HCT116 (cell line): Measurements from ENCODE around the gene CPM. TPM values are rescaled to one million over a fixed set of nuclear protein-coding genes. Genes with fewer than 3 reads are reported as not detected.

Source experiments
- ATAC-seq: fragments of 200-7000 bp; cut with Tn5 transposase; 2 replicates; pipeline ENCODE4 v1.9.1; 2020; ENCODE audit warnings: mild to moderate bottlenecking, moderate library complexity
- BruUV-seq: library from RNA; stranded (reverse); fragments of 400-500 nt; replicated peaks from 2 replicates; lab custom pipeline; 2021; lab: Mats Ljungman, UMichigan
- CTCF ChIA-PET: fragments of 300-600 bp; sonication (Branson Sonifier 250); formaldehyde crosslinking; loops from one replicate; lab custom pipeline; 2021; ENCODE audit warnings: antibody characterized with exemption; lab: Charles Lee
- POLR2A ChIA-PET: fragments of 300-600, 350-600 bp; sonication (Branson Sonifier 250); formaldehyde crosslinking; loops from one replicate; lab custom pipeline; 2021; ENCODE audit warnings: antibody characterized with exemption; lab: Charles Lee
- RAD21 ChIA-PET, 2 experiments: fragments of 300-600 bp; sonication (Branson Sonifier 250); formaldehyde crosslinking; loops; one replicate each; lab custom pipeline; 2023; ENCODE audit warnings: low total read pairs in 2 of 2; ENCODE audit not compliant: uncharacterized antibody in 2 of 2, unreplicated experiment in 2 of 2, low non-redundant PET in 1 of 2; lab: Charles Lee
- DNase-seq: peaks from one replicate; pipeline ENCODE4 v3.0.0-alpha.2; 2010; ENCODE audit warnings: low read depth, low spot score
- H2AFZ ChIP-seq: fragments of 200-600 bp; shearing (Covaris generic), sonication (generic); 2 replicates; pipeline ENCODE4 v1.6.1; 2017; ENCODE audit warnings: low read depth, mixed run types, mixed read lengths, antibody characterized with exemption, low read length; ENCODE audit not compliant: poor library complexity, severe bottlenecking
- H3K27ac ChIP-seq: 2 replicates; pipeline ENCODE4 v1.5.1; 2012; ENCODE audit warnings: low read depth, low read length
- H3K27me3 ChIP-seq: fragments of 200-600 bp; sonication (generic); 2 replicates; pipeline ENCODE4 v1.6.1; 2016; ENCODE audit warnings: mixed run types, low read length, mixed read lengths; ENCODE audit not compliant: insufficient read depth
- H3K36me3 ChIP-seq, 2 experiments: fragments of 200-500 bp in 1 of 2; fragments of 200-600 bp in 1 of 2; sonication (Bioruptor generic) in 1 of 2; sonication (generic) in 1 of 2; 2 replicates each; pipeline versions ENCODE4 v1.5.1 to v1.6.1; 2014 to 2016; ENCODE audit warnings: low read length in 2 of 2, inconsistent platforms in 1 of 2, mixed read lengths in 1 of 2, mixed run types in 1 of 2; ENCODE audit not compliant: insufficient read depth in 2 of 2, control insufficient read depth in 1 of 2
- H3K4me1 ChIP-seq, 2 experiments: fragments of 200-600 bp in 1 of 2; sonication (generic) in 1 of 2; 2 replicates each; pipeline versions ENCODE4 v1.5.1 to v1.6.1; 2012 to 2017; ENCODE audit warnings: low read length in 2 of 2, inconsistent platforms in 1 of 2, mild to moderate bottlenecking in 1 of 2, mixed read lengths in 1 of 2, mixed run types in 1 of 2, moderate library complexity in 1 of 2; ENCODE audit not compliant: insufficient read depth in 2 of 2, control insufficient read depth in 1 of 2
- H3K4me2 ChIP-seq: fragments of 200-600 bp; sonication (generic); 2 replicates; pipeline ENCODE4 v1.6.1; 2017; ENCODE audit warnings: mixed run types, low read length, mixed read lengths
- H3K4me3 ChIP-seq, 2 experiments: fragments of 200-600 bp in 1 of 2; sonication (generic) in 1 of 2; replicated peaks in 1 of 2; 2 replicates each; pipeline ENCODE4 v1.5.1; 2011 to 2016; ENCODE audit warnings: low read length in 2 of 2, control low read depth in 1 of 2, low read depth in 1 of 2, mild to moderate bottlenecking in 1 of 2, mixed read lengths in 1 of 2, mixed run types in 1 of 2
- H3K79me2 ChIP-seq: fragments of 200-600 bp; sonication (generic); 2 replicates; pipeline ENCODE4 v1.6.1; 2017; ENCODE audit warnings: mild to moderate bottlenecking, mixed run types, low read length, moderate library complexity, mixed read lengths; ENCODE audit not compliant: insufficient read depth
- H3K9ac ChIP-seq: fragments of 200-600 bp; sonication (generic); 2 replicates; pipeline ENCODE4 v1.6.1; 2016; ENCODE audit warnings: low read length, mixed read lengths
- H3K9me2 ChIP-seq: fragments of 200-600 bp; sonication (generic), shearing (Covaris generic); 2 replicates; pipeline ENCODE4 v1.6.1; 2017; ENCODE audit warnings: mixed run types, mild to moderate bottlenecking, moderate library complexity; ENCODE audit not compliant: insufficient read depth
- H3K9me3 ChIP-seq, 2 experiments: fragments of 200-500 bp in 1 of 2; fragments of 200-600 bp in 1 of 2; sonication (Bioruptor generic) in 1 of 2; sonication (generic) in 1 of 2; 2 replicates each; pipeline ENCODE4 v1.6.1; 2014 to 2017; ENCODE audit warnings: low read length in 2 of 2, mixed read lengths in 2 of 2, inconsistent platforms in 1 of 2, low read depth in 1 of 2, mild to moderate bottlenecking in 1 of 2, mixed run types in 1 of 2, moderate library complexity in 1 of 2; ENCODE audit not compliant: control insufficient read depth in 1 of 2, insufficient read depth in 1 of 2
- H4K20me1 ChIP-seq: fragments of 200-600 bp; sonication (generic), shearing (Covaris generic); 2 replicates; pipeline ENCODE4 v1.6.1; 2017; ENCODE audit warnings: mixed run types, mild to moderate bottlenecking, moderate library complexity; ENCODE audit not compliant: insufficient read depth
- ATF3 ChIP-seq: IDR thresholded peaks from 2 replicates; pipeline ENCODE4 v1.6.1; 2012
- CBX3 ChIP-seq: IDR thresholded peaks from 2 replicates; pipeline ENCODE4 v1.6.1; 2012; ENCODE audit warnings: low read depth
- CEBPB ChIP-seq: IDR thresholded peaks from 2 replicates; pipeline ENCODE4 v1.6.1; 2012; ENCODE audit warnings: low read depth
- ELF1 ChIP-seq: IDR thresholded peaks from 2 replicates; pipeline ENCODE4 v1.6.1; 2012; ENCODE audit warnings: low read depth, borderline replicate concordance
- EZH2 ChIP-seq: fragments of 200-600 bp; sonication (generic); IDR thresholded peaks from 2 replicates; pipeline ENCODE4 v1.6.1; 2017; ENCODE audit warnings: antibody characterized with exemption, mixed run types
- EZH2phosphoT487 ChIP-seq: fragments of 200-600 bp; IDR thresholded peaks from 2 replicates; pipeline ENCODE4 v1.6.1; 2018; ENCODE audit warnings: antibody characterized with exemption, borderline replicate concordance
- FOSL1 ChIP-seq: IDR thresholded peaks from 2 replicates; pipeline ENCODE4 v1.6.1; 2012; ENCODE audit warnings: low read depth
- JUND ChIP-seq: IDR thresholded peaks from 2 replicates; pipeline ENCODE4 v1.6.1; 2012
- MAX ChIP-seq: IDR thresholded peaks from 2 replicates; pipeline ENCODE4 v1.6.1; 2012
- POLR2AphosphoS5 ChIP-seq: IDR thresholded peaks from 2 replicates; pipeline ENCODE4 v1.6.1; 2011; ENCODE audit warnings: mild to moderate bottlenecking, low read depth, low read length, moderate library complexity
- RAD21 ChIP-seq: IDR thresholded peaks from 2 replicates; pipeline ENCODE4 v1.6.1; 2012; ENCODE audit warnings: low read depth, mild to moderate bottlenecking
- SIN3A ChIP-seq: IDR thresholded peaks from 2 replicates; pipeline ENCODE4 v1.6.1; 2012; ENCODE audit warnings: low read depth
- SP1 ChIP-seq: IDR thresholded peaks from 2 replicates; pipeline ENCODE4 v1.6.1; 2012; ENCODE audit warnings: low read depth
- SRF ChIP-seq: IDR thresholded peaks from 2 replicates; pipeline ENCODE4 v1.6.1; 2012; ENCODE audit warnings: low read depth
- TCF7L2 ChIP-seq: IDR thresholded peaks from 2 replicates; pipeline ENCODE4 v1.7.0; 2011; ENCODE audit warnings: borderline replicate concordance, inconsistent platforms; ENCODE audit not compliant: insufficient read depth, insufficient read length; ENCODE audit errors: extremely low read depth
- YY1 ChIP-seq: IDR thresholded peaks from 2 replicates; pipeline ENCODE4 v1.6.1; 2011; ENCODE audit warnings: low read length, low read depth, moderate library complexity, mild to moderate bottlenecking; ENCODE audit not compliant: insufficient replicate concordance; ENCODE audit errors: extremely low read depth
- ZBTB33 ChIP-seq: IDR thresholded peaks from 2 replicates; pipeline ENCODE4 v1.6.1; 2011; ENCODE audit warnings: mild to moderate bottlenecking, low read length, moderate library complexity; ENCODE audit not compliant: insufficient replicate concordance; ENCODE audit errors: extremely low read depth
- ZFX ChIP-seq: fragments of 450-650 bp; IDR thresholded peaks from 2 replicates; pipeline ENCODE4 v1.6.1; 2017
- ZNF274 ChIP-seq: fragments of 200-500 bp; sonication (Bioruptor generic); IDR thresholded peaks from 2 replicates; pipeline ENCODE4 v1.6.1; 2014; ENCODE audit warnings: mild to moderate bottlenecking, low read depth, low read length, inconsistent platforms
- intact Hi-C: fragments of 100-400 bp; cut with micrococcal nuclease; formaldehyde crosslinking; loops from 2 replicates; pipeline ENCODE4 v1.10.0; 2022
- total RNA-seq: library from RNA; stranded (reverse); gene quantifications from one replicate; pipeline ENCODE4 v1.2.1, GENCODE V29; 2021; ENCODE audit not compliant: unreplicated experiment

CPM gene
- total RNA-seq, 1 experiment from 2014 or later: 5.3 TPM

- no peak for TF ChIP-seq ZBTB33
- TF ChIP-seq TCF7L2: no peak
- no peak for TF ChIP-seq JUND
- TF ChIP-seq ATF3: no peak
- no peak for TF ChIP-seq MAX
- no peak for TF ChIP-seq YY1
- no peak for TF ChIP-seq RAD21
- TF ChIP-seq SIN3A: no peak
These were observed 67.4 kb downstream of the CPM start (continued) for GRCh38 chr12:68865399-68866164.

GRCh38 chr12:68864604-68865003, 68.4 kb downstream of the CPM start:
- RAD21 ChIA-PET: no interaction called here
- POLR2A ChIA-PET: no interaction called here
- no TSS peak for BruUV-seq
- CTCF ChIA-PET: no interaction called here
- Histone ChIP-seq H3K4me3 (no peak overlapping the region), H3K36me3 (no peaks in the 10 kb centered on the region), H3K4me1 (no peaks in the 10 kb centered on the region), H3K4me2 (no peak overlapping the region), H3K79me2 (no peaks in the 10 kb centered on the region), H3K9ac (no peak overlapping the region), H2AFZ (no peak overlapping the region), H3K9me3 (no peaks in the 10 kb centered on the region), H4K20me1 (no peaks in the 10 kb centered on the region), H3K27ac (no peak overlapping the region), H3K27me3 (no peaks in the 10 kb centered on the region), H3K9me2 (no peaks in the 10 kb centered on the region)
- DNase-seq (no peak), ATAC-seq (no peak)
- TF ChIP-seq ELF1 (no peak), YY1 (no peak), RAD21 (no peak), EZH2 (no peak), EZH2phosphoT487 (no peak), SP1 (no peak), SIN3A (no peak), CBX3 (no peak), SRF (no peak), FOSL1 (no peak), ZNF274 (no peak), CEBPB (no peak), POLR2AphosphoS5 (no peak), JUND (no peak), ZFX (no peak), TCF7L2 (no peak)
- intact Hi-C loops: loop anchor here (1.0 to 2.0 kb wide), 2 partner anchors 206 to 390 kb away; no protein-coding TSS in a partner anchor
